ENCODE measurements around the gene CFAP45.

DNA sequence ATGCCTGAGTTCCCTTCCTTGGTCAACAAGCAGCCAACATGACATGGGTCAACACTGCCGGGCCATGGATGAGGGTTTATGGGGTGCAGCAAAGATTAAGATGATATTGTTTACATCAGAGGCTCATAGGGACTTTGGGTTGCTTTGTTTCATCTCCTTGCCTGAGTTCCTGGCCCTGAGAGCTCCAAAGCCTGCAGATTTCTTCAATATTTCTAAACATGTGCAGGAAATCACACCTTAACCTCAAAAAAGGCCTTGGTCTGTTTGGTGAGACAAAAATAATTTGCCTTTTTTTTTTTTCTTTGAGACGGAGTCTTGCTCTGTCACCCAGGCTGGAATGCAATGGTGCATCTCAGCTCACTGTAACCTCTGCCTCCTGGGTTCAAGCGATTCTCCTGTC, 72.4 kb downstream of the CFAP45 start:
- TF ChIP-seq, protein P1, sequence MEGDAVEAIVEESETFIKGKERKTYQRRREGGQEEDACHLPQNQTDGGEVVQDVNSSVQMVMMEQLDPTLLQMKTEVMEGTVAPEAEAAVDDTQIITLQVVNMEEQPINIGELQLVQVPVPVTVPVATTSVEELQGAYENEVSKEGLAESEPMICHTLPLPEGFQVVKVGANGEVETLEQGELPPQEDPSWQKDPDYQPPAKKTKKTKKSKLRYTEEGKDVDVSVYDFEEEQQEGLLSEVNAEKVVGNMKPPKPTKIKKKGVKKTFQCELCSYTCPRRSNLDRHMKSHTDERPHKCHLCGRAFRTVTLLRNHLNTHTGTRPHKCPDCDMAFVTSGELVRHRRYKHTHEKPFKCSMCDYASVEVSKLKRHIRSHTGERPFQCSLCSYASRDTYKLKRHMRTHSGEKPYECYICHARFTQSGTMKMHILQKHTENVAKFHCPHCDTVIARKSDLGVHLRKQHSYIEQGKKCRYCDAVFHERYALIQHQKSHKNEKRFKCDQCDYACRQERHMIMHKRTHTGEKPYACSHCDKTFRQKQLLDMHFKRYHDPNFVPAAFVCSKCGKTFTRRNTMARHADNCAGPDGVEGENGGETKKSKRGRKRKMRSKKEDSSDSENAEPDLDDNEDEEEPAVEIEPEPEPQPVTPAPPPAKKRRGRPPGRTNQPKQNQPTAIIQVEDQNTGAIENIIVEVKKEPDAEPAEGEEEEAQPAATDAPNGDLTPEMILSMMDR (IDR thresholded peaks at IDR 0.05; ENCODE audit: poor library complexity), result no peak
- no peak for TF ChIP-seq EZH2 (IDR thresholded peaks at IDR 0.05; ENCODE audit: borderline replicate concordance)
